Sigmoid colon (tissue), 7 donors: ENCODE results near the gene PRMT3. TPM values are rescaled to one million over a fixed set of nuclear protein-coding genes. Genes with fewer than 3 reads are reported as not detected.
A peak's percentile ranks its signal among the peaks of the same experiment; 100 is the strongest.

Experiments used
- DNase-seq: peaks from one replicate; pipeline ENCODE4 v3.0.0-alpha.2; 2019
- H3K27ac ChIP-seq, 4 donors: fragments of 200-600 bp; sonication (generic); one replicate each; pipeline ENCODE4 v1.5.1; 2016 to 2019; ENCODE audit warnings: mild to moderate bottlenecking in 1 of 4
- H3K27me3 ChIP-seq, 3 donors: fragments of 200-600 bp; sonication (generic); one replicate each; pipeline ENCODE4 v1.5.1; 2019; ENCODE audit warnings: mild to moderate bottlenecking in 1 of 3
- H3K36me3 ChIP-seq, 4 donors: fragments of 200-600 bp; sonication (generic); one replicate each; pipeline ENCODE4 v1.5.1; 2016 to 2019
- H3K4me1 ChIP-seq, 4 donors: fragments of 200-600 bp; sonication (generic); one replicate each; pipeline ENCODE4 v1.5.1; 2017 to 2019
- H3K4me3 ChIP-seq, 4 donors: fragments of 200-600 bp; sonication (generic); one replicate each; pipeline ENCODE4 v1.5.1; 2017 to 2019; ENCODE audit warnings: mild to moderate bottlenecking in 2 of 4, moderate library complexity in 1 of 4
- H3K9me3 ChIP-seq, 4 donors: fragments of 200-600 bp in 3 of 4; sonication (generic) in 3 of 4; one replicate each; pipeline versions ENCODE4 v1.5.1 to v1.6.1; 2013 to 2019
- EP300 ChIP-seq, 4 donors: sonication (generic); formaldehyde crosslinking; IDR thresholded peaks; one replicate each; pipeline ENCODE4 v1.6.1; 2017; ENCODE audit warnings: antibody characterized with exemption in 4 of 4
- POLR2A ChIP-seq, 2 donors: fragments of 450-650 bp; IDR thresholded peaks; one replicate each; pipeline ENCODE4 v1.6.1; 2016; ENCODE audit warnings: antibody characterized with exemption in 2 of 2, mild to moderate bottlenecking in 2 of 2, moderate library complexity in 2 of 2
- POLR2AphosphoS5 ChIP-seq, 4 donors: sonication (generic); formaldehyde crosslinking; IDR thresholded peaks; one replicate each; pipeline ENCODE4 v1.6.1; 2017; ENCODE audit warnings: antibody characterized with exemption in 4 of 4
- WGBS, 2 donors: extraction: QIAGEN DNeasy Blood & Tissue Kit; methylation state at CpG; one replicate each; pipeline ENCODE4 v1.1.7; 2013; 5-methylcytosine and 5-hydroxymethylcytosine counted together
- intact Hi-C: fragments of 100-400 bp; cut with DNase I; formaldehyde crosslinking; loops from one replicate; pipeline ENCODE4 v1.15.1; 2023
- polyA plus RNA-seq, 3 donors: library from polyadenylated mRNA; stranded (reverse); fragments of 200-250 nt; gene quantifications; one replicate each; pipeline ENCODE4 v1.2.3, GENCODE V29; 2013
- total RNA-seq, 4 donors: library from RNA; depleted of rRNA; stranded (reverse); fragments of >200 nt; gene quantifications; one replicate each; pipeline ENCODE4 v1.1.0, GENCODE V29; 2016
- TF ChIP-seq, protein P1 (sequence below), 4 experiments: fragments of 450-650 bp in 3 of 4; fragments of 200-600 bp in 1 of 4; IDR thresholded peaks; one replicate each; pipeline ENCODE4 v1.5.1; 2016 to 2019; ENCODE audit warnings: antibody characterized with exemption in 4 of 4, mild to moderate bottlenecking in 3 of 4, moderate library complexity in 2 of 4
- donor health status: healthy with polysubstance abuse.
- donor health status: Bipolar disorder and iron deficiency.
- donor health status: healthy.

The PRMT3 gene
- total RNA-seq (10 to 100 TPM; 15.3 to 18.4 (median 17.6) TPM), polyA plus RNA-seq (1 to 10 TPM; 4.9 to 8.5 (median 6.6) TPM)

DNA sequence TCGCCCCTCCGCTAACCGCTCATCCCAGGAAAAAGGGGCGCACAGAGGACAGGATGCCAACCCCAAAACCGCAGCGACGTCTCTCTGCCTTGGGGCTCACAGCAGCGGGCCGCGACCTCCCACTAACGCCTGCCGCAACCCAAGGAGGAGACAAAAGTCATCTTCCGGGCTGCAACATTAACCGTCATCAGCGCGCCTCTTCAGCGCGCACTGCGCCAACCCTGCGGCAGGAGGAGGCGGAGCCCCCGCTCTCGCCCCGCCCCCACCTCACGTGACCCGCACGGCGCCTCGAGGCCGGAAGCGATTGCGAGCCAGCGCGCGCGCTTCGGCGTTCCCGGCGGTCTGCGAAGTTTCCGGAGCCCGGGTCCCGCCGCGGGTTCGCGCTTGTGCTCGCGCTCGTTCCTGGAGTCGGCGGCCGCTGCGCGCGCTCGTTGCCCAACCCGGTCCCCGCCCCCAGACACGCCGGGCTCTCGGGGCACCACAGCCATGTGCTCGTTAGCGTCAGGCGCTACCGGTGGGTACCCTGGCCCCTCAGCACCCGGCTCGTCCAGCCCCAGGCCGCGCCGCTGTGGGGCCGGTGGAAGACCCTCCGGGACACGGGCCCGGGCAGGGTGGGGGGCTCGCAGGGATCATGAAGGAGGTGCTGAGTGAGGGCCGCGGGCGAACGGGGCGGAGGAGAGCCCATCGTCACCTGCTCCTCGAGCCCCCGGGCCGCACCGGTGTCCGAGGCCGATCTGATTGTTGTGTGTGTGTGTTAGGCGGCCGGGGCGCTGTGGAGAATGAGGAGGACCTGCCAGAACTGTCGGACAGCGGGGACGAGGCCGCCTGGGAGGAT, at the start of gene PRMT3:
Gene PRMT3 (plus strand): TSS at position 456 of the 835 bp plus-strand sequence. CDS start 31 bp downstream, at position 487.
- Histone ChIP-seq H3K9me3 (no peaks in the 10 kb centered on the region), H3K27me3 (no peaks in the 10 kb centered on the region), H3K4me1 (peaks cover 0 to 19% (median 17%) of the 10 kb centered on the region in 4 donors), H3K4me3 (peak within 1 kb of the TSS; percentile 63 to 92 (median 80)), H3K27ac (peak within 1 kb of the TSS; percentile 86 to 94 (median 90)), H3K36me3 (peaks cover 0 to 36% (median under 1%) of the 10 kb centered on the region in 4 donors)
- DNase-seq = peak; percentile 97
- peak in 1 of 4 donors; percentile 50 for TF ChIP-seq EP300 (IDR thresholded peaks at IDR 0.05)
- TF ChIP-seq, protein P1, sequence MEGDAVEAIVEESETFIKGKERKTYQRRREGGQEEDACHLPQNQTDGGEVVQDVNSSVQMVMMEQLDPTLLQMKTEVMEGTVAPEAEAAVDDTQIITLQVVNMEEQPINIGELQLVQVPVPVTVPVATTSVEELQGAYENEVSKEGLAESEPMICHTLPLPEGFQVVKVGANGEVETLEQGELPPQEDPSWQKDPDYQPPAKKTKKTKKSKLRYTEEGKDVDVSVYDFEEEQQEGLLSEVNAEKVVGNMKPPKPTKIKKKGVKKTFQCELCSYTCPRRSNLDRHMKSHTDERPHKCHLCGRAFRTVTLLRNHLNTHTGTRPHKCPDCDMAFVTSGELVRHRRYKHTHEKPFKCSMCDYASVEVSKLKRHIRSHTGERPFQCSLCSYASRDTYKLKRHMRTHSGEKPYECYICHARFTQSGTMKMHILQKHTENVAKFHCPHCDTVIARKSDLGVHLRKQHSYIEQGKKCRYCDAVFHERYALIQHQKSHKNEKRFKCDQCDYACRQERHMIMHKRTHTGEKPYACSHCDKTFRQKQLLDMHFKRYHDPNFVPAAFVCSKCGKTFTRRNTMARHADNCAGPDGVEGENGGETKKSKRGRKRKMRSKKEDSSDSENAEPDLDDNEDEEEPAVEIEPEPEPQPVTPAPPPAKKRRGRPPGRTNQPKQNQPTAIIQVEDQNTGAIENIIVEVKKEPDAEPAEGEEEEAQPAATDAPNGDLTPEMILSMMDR (IDR thresholded peaks at IDR 0.05) = peak; percentile 25 to 99 (median 98)
- TF ChIP-seq POLR2A (IDR thresholded peaks at IDR 0.05) = peak; percentile 61 to 74
- TF ChIP-seq POLR2AphosphoS5 (IDR thresholded peaks at IDR 0.05) = peak; percentile 88 to 92 (median 90)
- WGBS, 2 donors = 1% methylated on average over 96 of the region's 96 CpGs
- intact Hi-C loops = loop anchor here (2.0 to 5.0 kb wide), 2 partner anchors 23 to 225 kb away; no protein-coding TSS in a partner anchor

DNA sequence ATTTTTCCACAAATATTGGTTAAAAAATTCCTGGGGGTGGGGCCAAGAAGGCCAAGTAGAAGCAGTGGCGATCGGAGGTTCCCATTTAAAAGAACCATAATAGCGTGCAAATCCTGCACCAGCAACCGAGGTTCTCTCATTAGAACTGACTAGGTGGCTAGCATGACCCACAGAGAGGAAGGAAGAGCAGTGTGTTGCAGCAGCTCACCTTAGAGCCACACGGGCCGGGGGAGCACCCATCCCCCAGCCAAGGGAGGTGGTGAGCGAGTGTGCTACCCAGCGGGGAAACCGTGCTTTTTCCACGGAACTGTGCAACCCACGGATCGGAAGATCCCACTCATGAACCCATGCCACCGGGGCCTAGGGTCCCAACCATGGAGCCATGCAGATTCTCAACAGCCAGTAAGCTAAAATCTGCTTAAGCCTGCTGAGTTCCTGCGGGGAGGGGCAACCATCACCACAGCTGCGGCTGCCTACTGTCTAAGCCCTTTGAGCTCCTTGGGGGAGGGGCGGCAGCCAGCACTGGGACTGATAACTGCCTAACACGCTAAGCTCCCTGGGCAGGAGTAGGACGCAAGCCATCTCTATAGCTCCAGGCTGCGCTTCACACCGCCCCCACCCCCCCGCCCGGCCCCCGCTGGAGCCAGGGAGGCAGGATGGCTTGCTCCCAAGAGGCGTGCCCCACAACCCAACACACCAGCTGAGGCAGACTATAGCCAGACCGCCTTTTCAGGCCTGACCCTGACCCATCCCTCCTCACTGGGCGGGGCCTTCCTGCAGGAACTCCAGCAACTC, 45.0 kb upstream of the PRMT3 start:
- intact Hi-C loops = no loop called here
- TF ChIP-seq, protein P1 (IDR thresholded peaks at IDR 0.05) = no peak
- TF ChIP-seq POLR2AphosphoS5 (IDR thresholded peaks at IDR 0.05) (no peak), POLR2A (IDR thresholded peaks at IDR 0.05) (no peak), EP300 (IDR thresholded peaks at IDR 0.05) (no peak)
- no peaks in the 10 kb centered on the region for H3K9me3 ChIP-seq
- no peaks in the 10 kb centered on the region for H3K36me3 ChIP-seq
- H3K4me3 ChIP-seq = no peak overlapping the region
- H3K27me3 ChIP-seq = peaks cover 7 to 19% (median 10%) of the 10 kb centered on the region in 3 donors
- DNase-seq = no peak
- 36 to 67% methylated on average over 26 of the region's 26 CpGs for WGBS, 2 donors
- peaks cover 0 to 6% (median 0%) of the 10 kb centered on the region in 4 donors for H3K4me1 ChIP-seq
- H3K27ac ChIP-seq = no peak overlapping the region

DNA sequence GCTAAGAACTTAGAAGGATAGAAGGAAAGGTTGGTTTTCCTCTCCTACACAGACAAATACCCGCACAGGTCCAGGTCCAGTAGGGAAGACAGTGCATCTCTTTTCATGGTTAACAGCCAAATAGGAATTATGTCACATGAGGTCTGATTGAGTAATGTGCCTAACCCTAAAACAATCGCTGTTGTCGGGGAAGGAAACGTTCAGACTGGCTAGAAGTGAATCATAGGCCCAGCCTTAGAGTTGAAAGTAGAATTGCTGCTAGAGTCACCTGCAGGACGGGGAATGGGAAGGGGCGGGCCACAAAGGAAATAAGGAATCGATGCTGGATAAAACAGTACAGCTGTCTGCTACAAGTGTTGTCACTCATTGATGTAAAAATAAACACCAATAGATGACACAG, 36.4 kb upstream of the PRMT3 start:
- Histone ChIP-seq H3K4me3 (no peak overlapping the region), H3K36me3 (no peaks in the 10 kb centered on the region), H3K9me3 (no peaks in the 10 kb centered on the region), H3K27me3 (no peaks in the 10 kb centered on the region), H3K4me1 (no peaks in the 10 kb centered on the region), H3K27ac (no peak overlapping the region)
- intact Hi-C loops = loop anchor here (10.0 kb wide), 1 partner anchor 796 kb away; no protein-coding TSS in a partner anchor
- 36 to 74% methylated on average over 7 of the region's 7 CpGs for WGBS, 2 donors
- no peak for TF ChIP-seq POLR2AphosphoS5 (IDR thresholded peaks at IDR 0.05)
- no peak for DNase-seq

DNA sequence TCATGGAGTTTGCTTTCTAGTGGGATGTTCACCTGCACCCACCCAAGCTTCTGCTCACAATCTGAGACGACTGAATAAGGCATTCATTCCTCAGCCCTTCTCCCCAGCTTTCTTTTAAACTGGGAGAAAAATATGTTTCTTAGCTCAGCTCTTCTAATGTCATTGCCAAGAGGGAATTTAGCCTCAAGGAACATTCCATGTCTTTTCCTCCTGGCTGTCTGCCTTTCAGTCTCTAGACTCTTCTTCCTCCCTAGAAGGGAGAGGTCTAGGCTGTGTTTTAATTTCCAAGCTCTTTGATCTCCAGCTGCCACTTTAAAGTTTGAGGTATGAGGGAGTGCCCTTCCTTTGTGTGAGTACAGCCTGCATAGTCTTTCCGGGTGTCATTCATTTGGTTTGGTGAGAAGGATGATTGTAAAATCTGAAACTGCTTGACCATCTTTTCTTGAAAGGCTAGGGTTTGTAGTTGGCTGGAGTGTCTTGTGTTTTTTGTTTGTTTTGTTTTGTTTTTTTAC, 35.7 kb upstream of the PRMT3 start:
- Histone ChIP-seq H3K9me3 (no peaks in the 10 kb centered on the region), H3K27me3 (no peaks in the 10 kb centered on the region), H3K4me3 (no peak overlapping the region), H3K27ac (no peak overlapping the region), H3K36me3 (no peaks in the 10 kb centered on the region), H3K4me1 (no peaks in the 10 kb centered on the region)
- WGBS, 2 donors = 20 to 53% methylated on average over 2 of the region's 2 CpGs
- intact Hi-C loops = loop anchor here (2.0 to 10.0 kb wide), 2 partner anchors 223 to 797 kb away; no protein-coding TSS in a partner anchor
- TF ChIP-seq EP300 (IDR thresholded peaks at IDR 0.05) (no peak), POLR2A (IDR thresholded peaks at IDR 0.05) (no peak), POLR2AphosphoS5 (IDR thresholded peaks at IDR 0.05) (no peak)
- TF ChIP-seq, protein P1 (IDR thresholded peaks at IDR 0.05) = no peak
- no peak for DNase-seq
